ENCODE measurements around the gene NUDT8.

NUDT8 gene

DNA sequence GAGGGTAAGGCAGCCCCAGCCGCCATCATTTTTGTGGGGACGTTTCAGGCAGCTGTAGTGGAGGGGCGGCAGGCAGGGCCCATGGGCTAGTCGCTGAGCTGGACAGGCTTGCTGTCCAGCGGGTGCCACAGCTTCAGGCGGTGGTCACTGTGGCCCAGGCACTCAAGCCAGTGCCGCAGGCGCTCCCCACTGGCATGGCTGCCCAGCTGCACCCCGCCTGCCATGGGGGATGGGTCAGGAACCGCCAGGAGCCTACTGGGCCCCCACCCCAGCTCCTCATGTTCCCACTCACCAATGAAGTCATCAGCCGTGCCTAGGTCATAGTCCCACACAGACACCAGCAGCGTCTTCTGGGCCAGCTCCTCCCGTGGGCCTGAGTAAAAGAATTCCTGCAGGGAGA, 17.0 kb downstream of the NUDT8 start:
- peaks cover 3 to 20% of the 10 kb centered on the region in 2 donors for H3K4me1 ChIP-seq (ENCODE audit: control insufficient read depth in 1 of 2, insufficient read depth in 2 of 2, low read length in 2 of 2)
- peaks cover 18 to 47% of the 10 kb centered on the region in 2 donors for H3K36me3 ChIP-seq (ENCODE audit: control insufficient read depth in 1 of 2, insufficient read depth in 2 of 2, low read length in 2 of 2)
- no peaks in the 10 kb centered on the region for H3K9me3 ChIP-seq (ENCODE audit: control insufficient read depth in 1 of 2, low read length in 2 of 2)
- no peak overlapping the region for H3K4me3 ChIP-seq (ENCODE audit: low read depth in 1 of 2, low read length in 2 of 2)
- peaks cover 10% of the 10 kb centered on the region for H3K27me3 ChIP-seq (ENCODE audit: low read depth, low read length)
- H3K27ac ChIP-seq (ENCODE audit: low read length): no peak overlapping the region

DNA sequence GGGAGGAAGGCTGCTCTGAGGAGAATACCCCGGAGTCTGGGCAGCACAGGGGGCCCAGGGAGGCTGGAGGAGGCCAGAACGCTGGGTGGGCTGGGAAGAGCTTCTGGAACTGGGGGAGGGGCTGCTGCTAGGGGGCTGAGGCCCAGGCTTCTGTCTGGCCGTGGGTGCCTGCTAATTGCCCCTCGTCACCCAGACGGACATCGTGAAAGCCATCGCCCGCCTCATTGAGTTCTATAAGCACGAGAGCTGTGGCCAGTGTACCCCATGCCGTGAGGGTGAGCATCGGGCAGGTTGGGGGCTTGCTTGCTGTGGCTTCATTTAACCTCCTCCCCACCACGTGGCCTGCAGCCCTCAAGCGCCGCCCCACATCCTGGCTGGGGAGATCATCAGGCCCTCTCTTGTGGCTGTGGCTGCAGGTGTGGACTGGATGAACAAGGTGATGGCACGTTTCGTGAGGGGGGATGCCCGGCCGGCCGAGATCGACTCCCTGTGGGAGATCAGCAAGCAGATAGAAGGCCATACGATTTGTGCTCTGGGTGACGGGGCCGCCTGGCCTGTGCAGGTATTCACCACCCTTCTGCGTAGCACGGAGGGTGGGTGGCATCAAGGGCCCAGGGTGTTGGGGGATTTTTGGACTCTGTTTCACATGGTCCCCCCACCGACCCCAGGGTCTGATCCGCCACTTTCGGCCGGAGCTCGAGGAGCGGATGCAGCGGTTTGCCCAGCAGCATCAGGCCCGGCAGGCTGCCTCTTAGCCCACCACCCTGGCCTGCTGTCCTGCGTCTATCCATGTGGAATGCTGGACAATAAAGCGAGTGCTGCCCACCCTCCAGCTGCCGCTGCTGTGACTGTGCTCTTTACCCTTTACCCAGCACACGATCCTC, 17.8 kb downstream of the NUDT8 start:
- Histone ChIP-seq H3K27ac (ENCODE audit: low read length) (no peak overlapping the region), H3K36me3 (ENCODE audit: control insufficient read depth in 1 of 2, insufficient read depth in 2 of 2, low read length in 2 of 2) (peaks cover 18 to 47% of the 10 kb centered on the region in 2 donors), H3K9me3 (ENCODE audit: control insufficient read depth in 1 of 2, low read length in 2 of 2) (no peaks in the 10 kb centered on the region), H3K4me1 (ENCODE audit: control insufficient read depth in 1 of 2, insufficient read depth in 2 of 2, low read length in 2 of 2) (peaks cover 9 to 29% of the 10 kb centered on the region in 2 donors), H3K27me3 (ENCODE audit: low read depth, low read length) (peaks cover 10% of the 10 kb centered on the region), H3K4me3 (ENCODE audit: low read depth in 1 of 2, low read length in 2 of 2) (no peak overlapping the region)

DNA sequence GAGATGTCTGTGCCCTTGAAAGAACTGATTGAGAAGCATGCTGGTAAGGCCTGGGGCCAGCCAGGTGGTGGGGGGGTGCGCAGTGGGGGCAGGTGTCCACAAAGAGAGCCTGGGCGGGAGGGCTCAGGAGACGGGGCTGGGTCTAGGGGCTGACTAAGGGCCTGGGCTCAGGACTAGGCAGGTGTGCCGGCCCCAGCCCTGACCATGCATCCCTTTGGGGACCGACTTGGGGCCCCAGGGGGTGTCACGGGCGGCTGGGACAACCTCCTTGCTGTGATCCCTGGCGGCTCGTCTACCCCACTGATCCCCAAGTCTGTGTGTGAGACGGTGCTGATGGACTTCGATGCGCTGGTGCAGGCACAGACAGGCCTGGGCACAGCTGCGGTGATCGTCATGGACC, 18.6 kb downstream of the NUDT8 start:
- Histone ChIP-seq H3K4me1 (ENCODE audit: control insufficient read depth in 1 of 2, insufficient read depth in 2 of 2, low read length in 2 of 2) (peaks cover 9 to 30% of the 10 kb centered on the region in 2 donors), H3K27ac (ENCODE audit: low read length) (no peak overlapping the region), H3K36me3 (ENCODE audit: control insufficient read depth in 1 of 2, insufficient read depth in 2 of 2, low read length in 2 of 2) (peaks cover 18 to 47% of the 10 kb centered on the region in 2 donors), H3K9me3 (ENCODE audit: control insufficient read depth in 1 of 2, low read length in 2 of 2) (no peaks in the 10 kb centered on the region), H3K27me3 (ENCODE audit: low read depth, low read length) (peaks cover 10% of the 10 kb centered on the region), H3K4me3 (ENCODE audit: low read depth in 1 of 2, low read length in 2 of 2) (no peak overlapping the region)

DNA sequence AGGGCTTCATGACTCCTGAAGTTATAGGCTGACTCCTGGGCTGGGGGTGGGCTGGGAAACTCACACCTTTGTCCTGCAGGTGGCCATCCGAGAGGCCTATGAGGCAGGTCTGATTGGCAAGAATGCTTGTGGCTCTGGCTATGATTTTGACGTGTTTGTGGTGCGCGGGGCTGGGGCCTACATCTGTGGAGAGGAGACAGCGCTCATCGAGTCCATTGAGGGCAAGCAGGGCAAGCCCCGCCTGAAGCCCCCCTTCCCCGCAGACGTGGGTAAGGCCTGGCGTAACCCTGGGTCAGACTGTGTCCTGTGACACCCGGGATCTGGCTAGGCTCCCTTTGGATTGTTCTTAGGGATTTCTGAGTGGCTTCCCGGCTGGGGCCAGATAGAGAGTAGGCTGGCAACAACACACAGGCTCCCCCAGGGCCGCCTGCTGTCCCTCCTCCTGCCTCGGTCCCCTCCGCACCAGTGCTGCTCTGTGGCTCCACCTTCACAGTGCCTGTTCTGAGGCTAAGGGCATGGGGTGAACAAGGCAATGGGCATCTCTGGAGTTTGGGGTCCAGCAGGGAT, 19.4 kb downstream of the NUDT8 start:
- Histone ChIP-seq H3K9me3 (ENCODE audit: control insufficient read depth in 1 of 2, low read length in 2 of 2) (no peaks in the 10 kb centered on the region), H3K27me3 (ENCODE audit: low read depth, low read length) (peaks cover 9% of the 10 kb centered on the region), H3K4me1 (ENCODE audit: control insufficient read depth in 1 of 2, insufficient read depth in 2 of 2, low read length in 2 of 2) (peaks cover 9 to 33% of the 10 kb centered on the region in 2 donors), H3K27ac (ENCODE audit: low read length) (no peak overlapping the region), H3K36me3 (ENCODE audit: control insufficient read depth in 1 of 2, insufficient read depth in 2 of 2, low read length in 2 of 2) (peaks cover 18 to 47% of the 10 kb centered on the region in 2 donors), H3K4me3 (ENCODE audit: low read depth in 1 of 2, low read length in 2 of 2) (no peak overlapping the region)

DNA sequence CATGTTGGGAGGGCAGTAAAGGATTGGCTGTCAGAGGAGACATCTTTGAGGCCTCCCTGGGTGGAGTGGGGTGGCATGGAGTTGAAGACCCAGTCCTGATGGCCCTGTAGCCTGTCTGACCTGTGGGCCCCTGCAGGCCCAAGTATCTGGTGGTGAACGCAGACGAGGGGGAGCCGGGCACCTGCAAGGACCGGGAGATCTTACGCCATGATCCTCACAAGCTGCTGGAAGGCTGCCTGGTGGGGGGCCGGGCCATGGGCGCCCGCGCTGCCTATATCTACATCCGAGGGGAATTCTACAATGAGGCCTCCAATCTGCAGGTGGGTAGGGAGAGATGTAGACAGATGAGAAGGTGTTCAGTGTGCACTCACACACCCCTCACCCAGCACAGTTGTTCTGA, 20.4 kb downstream of the NUDT8 start:
- Histone ChIP-seq H3K4me3 (ENCODE audit: low read depth in 1 of 2, low read length in 2 of 2) (no peak overlapping the region), H3K27ac (ENCODE audit: low read length) (no peak overlapping the region), H3K27me3 (ENCODE audit: low read depth, low read length) (no peaks in the 10 kb centered on the region), H3K4me1 (ENCODE audit: control insufficient read depth in 1 of 2, insufficient read depth in 2 of 2, low read length in 2 of 2) (peaks cover 9 to 28% of the 10 kb centered on the region in 2 donors), H3K36me3 (ENCODE audit: control insufficient read depth in 1 of 2, insufficient read depth in 2 of 2, low read length in 2 of 2) (peaks cover 18 to 47% of the 10 kb centered on the region in 2 donors), H3K9me3 (ENCODE audit: control insufficient read depth in 1 of 2, low read length in 2 of 2) (no peaks in the 10 kb centered on the region)

DNA sequence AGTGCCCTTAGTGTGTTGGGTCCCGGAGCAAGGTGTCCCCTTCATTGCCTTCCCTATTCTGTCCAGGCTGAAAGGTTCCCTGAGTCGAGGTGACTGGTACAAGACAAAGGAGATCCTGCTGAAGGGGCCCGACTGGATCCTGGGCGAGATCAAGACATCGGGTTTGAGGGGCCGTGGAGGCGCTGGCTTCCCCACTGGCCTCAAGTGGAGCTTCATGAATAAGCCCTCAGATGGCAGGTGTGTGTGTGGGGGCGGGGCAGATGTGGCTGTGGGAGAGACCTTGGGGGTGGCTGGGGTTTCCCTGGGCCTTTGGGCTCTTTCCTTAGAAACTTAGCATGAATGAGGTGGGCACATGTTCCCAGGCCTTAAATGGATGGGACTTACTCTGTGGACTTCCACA, 21.3 kb downstream of the NUDT8 start:
- H3K36me3 ChIP-seq (ENCODE audit: control insufficient read depth in 1 of 2, insufficient read depth in 2 of 2, low read length in 2 of 2): peaks cover 18 to 47% of the 10 kb centered on the region in 2 donors
- no peaks in the 10 kb centered on the region for H3K9me3 ChIP-seq (ENCODE audit: control insufficient read depth in 1 of 2, low read length in 2 of 2)

DNA sequence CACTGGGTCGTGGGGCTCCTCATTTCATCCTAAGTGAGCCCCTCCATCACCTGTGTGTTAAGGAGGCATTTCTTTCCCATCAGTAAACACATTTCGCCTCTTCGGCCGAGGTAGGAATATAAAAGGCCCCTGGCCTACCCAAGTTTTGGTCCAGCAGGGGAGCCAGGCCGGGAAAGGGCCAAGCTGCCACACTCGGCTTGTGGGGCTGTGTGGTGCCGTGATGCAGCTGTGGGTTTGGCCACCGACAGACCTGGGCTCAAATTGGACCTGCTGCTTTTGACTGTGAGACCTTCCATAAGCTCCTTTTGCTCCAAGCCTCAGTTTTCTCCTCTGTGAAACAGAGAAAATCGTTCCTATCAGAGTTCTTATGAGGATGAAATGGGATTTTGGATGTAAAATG, 22.2 kb downstream of the NUDT8 start:
- no peaks in the 10 kb centered on the region for H3K27me3 ChIP-seq (ENCODE audit: low read depth, low read length)
- H3K27ac ChIP-seq (ENCODE audit: low read length): peak overlapping the region; percentile 84
- peaks cover 6 to 20% of the 10 kb centered on the region in 2 donors for H3K4me1 ChIP-seq (ENCODE audit: control insufficient read depth in 1 of 2, insufficient read depth in 2 of 2, low read length in 2 of 2)

More for the DNA sequence above, 21.3 kb downstream of the NUDT8 start:
- peaks cover 6 to 20% of the 10 kb centered on the region in 2 donors for H3K4me1 ChIP-seq (ENCODE audit: control insufficient read depth in 1 of 2, insufficient read depth in 2 of 2, low read length in 2 of 2)
- no peak overlapping the region for H3K4me3 ChIP-seq (ENCODE audit: low read depth in 1 of 2, low read length in 2 of 2)
- no peak overlapping the region for H3K27ac ChIP-seq (ENCODE audit: low read length)
- H3K27me3 ChIP-seq (ENCODE audit: low read depth, low read length): no peaks in the 10 kb centered on the region

DNA sequence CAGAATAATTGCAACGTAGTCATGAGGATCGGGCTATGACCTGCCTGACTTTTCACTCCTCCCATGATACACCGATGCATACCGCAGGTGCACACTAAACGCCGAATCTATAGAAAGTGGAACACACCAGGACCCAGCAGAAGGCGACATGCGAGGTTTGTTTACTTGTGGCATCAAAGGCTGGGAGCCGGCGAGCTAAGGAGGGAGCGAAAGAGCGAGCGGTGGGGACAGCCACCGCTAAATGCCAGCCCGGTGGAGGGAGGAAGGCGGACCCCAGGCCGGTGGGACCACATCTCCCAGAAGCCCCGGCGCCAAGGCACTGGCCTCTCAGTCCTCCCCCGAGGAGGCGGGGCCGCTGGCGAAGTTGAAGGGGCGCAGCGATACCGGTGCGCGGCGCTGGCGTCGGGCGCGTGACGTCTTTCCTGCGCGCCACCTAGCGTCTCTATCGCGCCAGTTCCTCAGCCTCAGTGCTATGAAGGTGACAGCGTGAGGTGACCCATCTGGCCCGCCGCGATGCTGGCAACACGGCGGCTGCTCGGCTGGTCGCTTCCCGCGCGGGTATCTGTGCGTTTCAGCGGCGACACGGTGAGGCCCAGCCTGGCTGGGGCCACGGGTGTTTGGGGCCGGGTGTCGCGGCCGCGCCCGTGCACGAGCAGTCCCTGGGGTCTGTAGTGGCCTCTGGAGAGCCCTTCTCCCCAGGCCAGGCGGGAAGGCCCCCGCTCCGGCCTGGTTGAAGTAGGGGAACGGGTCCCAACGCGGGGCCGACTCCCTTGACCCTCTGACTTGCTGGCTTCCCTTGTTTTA, 23.0 kb downstream of the NUDT8 start, which contains the start of gene NDUFV1:
TSS of gene NDUFV1 (plus strand) at position 445 of the 804 bp plus-strand sequence. CDS start at position 514, 69 bp downstream.
- peaks cover 6 to 20% of the 10 kb centered on the region in 2 donors for H3K4me1 ChIP-seq (ENCODE audit: control insufficient read depth in 1 of 2, insufficient read depth in 2 of 2, low read length in 2 of 2)
- H3K27ac ChIP-seq (ENCODE audit: low read length): peak within 1 kb of the TSS; percentile 84
- H3K4me3 ChIP-seq (ENCODE audit: low read depth in 1 of 2, low read length in 2 of 2): peak within 1 kb of the TSS; percentile 93 to 98
- H3K36me3 ChIP-seq (ENCODE audit: control insufficient read depth in 1 of 2, insufficient read depth in 2 of 2, low read length in 2 of 2): peaks cover 18 to 31% of the 10 kb centered on the region in 2 donors
- H3K27me3 ChIP-seq (ENCODE audit: low read depth, low read length): no peaks in the 10 kb centered on the region
- no peaks in the 10 kb centered on the region for H3K9me3 ChIP-seq (ENCODE audit: control insufficient read depth in 1 of 2, low read length in 2 of 2)

More for the DNA sequence above, 22.2 kb downstream of the NUDT8 start:
- no peaks in the 10 kb centered on the region for H3K9me3 ChIP-seq (ENCODE audit: control insufficient read depth in 1 of 2, low read length in 2 of 2)
- H3K4me3 ChIP-seq (ENCODE audit: low read depth in 1 of 2, low read length in 2 of 2): peak overlapping the region; percentile 93 to 98
- peaks cover 18 to 40% of the 10 kb centered on the region in 2 donors for H3K36me3 ChIP-seq (ENCODE audit: control insufficient read depth in 1 of 2, insufficient read depth in 2 of 2, low read length in 2 of 2)

DNA sequence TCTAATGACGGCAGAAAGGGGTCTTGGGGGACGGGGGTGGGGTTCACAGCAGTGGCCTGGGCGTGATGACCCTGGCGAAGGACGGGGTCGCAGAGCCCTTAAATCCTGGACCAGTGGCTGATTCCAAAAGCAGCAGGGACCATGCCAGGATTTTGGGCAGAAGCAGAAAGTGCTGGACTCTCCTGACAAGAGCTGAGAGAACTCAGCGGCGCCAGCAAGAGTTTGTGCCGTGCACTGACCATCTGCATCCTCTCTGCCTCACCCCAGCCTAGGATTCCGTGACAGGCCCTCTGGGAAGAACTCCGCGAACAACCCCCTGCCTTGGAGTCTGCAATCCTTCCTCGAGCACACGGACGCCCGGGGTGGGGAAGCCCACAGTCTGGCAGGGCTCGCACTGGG, 23.6 kb downstream of the NUDT8 start:
- peak overlapping the region; percentile 16 for H3K27ac ChIP-seq (ENCODE audit: low read length)
- H3K9me3 ChIP-seq (ENCODE audit: control insufficient read depth in 1 of 2, low read length in 2 of 2): no peaks in the 10 kb centered on the region
- H3K36me3 ChIP-seq (ENCODE audit: control insufficient read depth in 1 of 2, insufficient read depth in 2 of 2, low read length in 2 of 2): peaks cover 18 to 25% of the 10 kb centered on the region in 2 donors
- peak overlapping the region; percentile 93 to 98 for H3K4me3 ChIP-seq (ENCODE audit: low read depth in 1 of 2, low read length in 2 of 2)
- H3K4me1 ChIP-seq (ENCODE audit: control insufficient read depth in 1 of 2, insufficient read depth in 2 of 2, low read length in 2 of 2): peaks cover 6 to 20% of the 10 kb centered on the region in 2 donors
- no peaks in the 10 kb centered on the region for H3K27me3 ChIP-seq (ENCODE audit: low read depth, low read length)

DNA sequence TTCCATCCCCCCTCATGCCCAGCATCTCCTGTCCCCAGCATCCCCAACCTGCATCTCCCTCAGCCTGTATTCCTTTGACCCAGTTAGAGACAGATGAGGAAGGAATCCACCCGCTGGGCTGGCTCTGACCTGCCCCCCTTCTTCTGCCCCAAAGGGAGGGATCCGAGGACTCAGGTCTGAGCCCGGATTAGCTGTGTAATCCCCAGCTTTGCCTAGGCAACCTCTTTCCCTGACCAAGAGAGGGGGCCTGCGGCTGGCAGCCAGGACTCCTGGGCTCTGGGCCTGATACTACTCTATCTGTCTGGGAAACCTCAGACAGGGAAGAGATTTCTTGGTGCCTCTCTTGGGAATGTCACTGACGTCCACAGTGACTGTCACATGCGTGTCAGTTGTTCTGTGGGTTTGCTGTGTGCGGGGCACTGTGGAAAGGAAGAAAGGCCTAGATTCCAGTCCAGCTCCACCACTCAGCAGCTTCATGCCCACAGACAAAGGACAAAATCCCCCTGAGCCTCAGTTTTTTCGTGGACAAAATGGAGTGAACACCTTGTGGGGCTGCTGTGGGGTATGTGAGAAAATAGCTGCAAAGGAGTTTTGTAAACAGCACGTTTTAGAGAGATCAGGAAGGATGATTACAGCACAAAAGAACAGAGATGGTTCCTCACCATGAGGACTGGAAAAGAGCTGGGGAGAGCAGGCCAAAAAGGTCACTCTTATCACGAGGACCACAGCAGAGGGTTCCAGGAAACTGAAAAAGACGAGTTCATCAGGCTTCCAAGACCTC, 24.3 kb downstream of the NUDT8 start:
- H3K36me3 ChIP-seq (ENCODE audit: control insufficient read depth in 1 of 2, insufficient read depth in 2 of 2, low read length in 2 of 2): peaks cover 14 to 19% of the 10 kb centered on the region in 2 donors
- peaks cover 6 to 20% of the 10 kb centered on the region in 2 donors for H3K4me1 ChIP-seq (ENCODE audit: control insufficient read depth in 1 of 2, insufficient read depth in 2 of 2, low read length in 2 of 2)
- H3K27me3 ChIP-seq (ENCODE audit: low read depth, low read length): no peaks in the 10 kb centered on the region
- no peak overlapping the region for H3K27ac ChIP-seq (ENCODE audit: low read length)
- no peak overlapping the region for H3K4me3 ChIP-seq (ENCODE audit: low read depth in 1 of 2, low read length in 2 of 2)
- no peaks in the 10 kb centered on the region for H3K9me3 ChIP-seq (ENCODE audit: control insufficient read depth in 1 of 2, low read length in 2 of 2)
